H1 (cell line): ENCODE measurements around the gene ARID1B. TPM values are rescaled to one million over a fixed set of nuclear protein-coding genes. Genes with fewer than 3 reads are reported as not detected.

Experiments
- CTCF ChIA-PET: fragments of 300-600 bp; sonication (Branson Sonifier 250); formaldehyde crosslinking; loops from one replicate; lab custom pipeline; 2021; ENCODE audit not compliant: partially characterized antibody; lab: Charles Lee
- POLR2A ChIA-PET: fragments of 300-600 bp; sonication (Branson Sonifier 250); formaldehyde crosslinking; loops from one replicate; lab custom pipeline; 2021; ENCODE audit warnings: inconsistent platforms; ENCODE audit not compliant: partially characterized antibody; lab: Charles Lee
- DNase-seq, 2 experiments: peaks; one replicate each; pipeline versions ENCODE4 v3.0.0 to v3.0.0-alpha.2; 2010 to 2022; ENCODE audit warnings: low spot score in 2 of 2, low read depth in 1 of 2, mixed read lengths in 1 of 2
- FAIRE-seq: peaks from 2 replicates; lab custom pipeline; 2011; peaks lifted over from hg19 to GRCh38; lab: Jason Lieb, UNC
- H2AFZ ChIP-seq: 2 replicates; pipeline ENCODE4 v1.8.1; 2012; ENCODE audit warnings: low read length, inconsistent platforms
- H2AK5ac ChIP-seq: 2 replicates; pipeline ENCODE4 v1.6.1; 2013; ENCODE audit warnings: low read depth, low read length
- H2BK120ac ChIP-seq: replicated peaks from 2 replicates; pipeline ENCODE3; 2013; ENCODE audit warnings: low read depth, low read length, inconsistent platforms
- H2BK12ac ChIP-seq: 2 replicates; pipeline ENCODE4 v1.6.1; 2013; ENCODE audit warnings: low read depth, low read length
- H2BK15ac ChIP-seq: 2 replicates; pipeline ENCODE4 v1.6.1; 2013; ENCODE audit warnings: low read length
- H2BK20ac ChIP-seq: 2 replicates; pipeline ENCODE4 v1.6.1; 2013; ENCODE audit warnings: low read length
- H2BK5ac ChIP-seq: 2 replicates; pipeline ENCODE4 v1.6.1; 2013; ENCODE audit warnings: low read depth, low read length
- H3K14ac ChIP-seq: 2 replicates; pipeline ENCODE4 v1.6.1; 2013; ENCODE audit warnings: inconsistent platforms; ENCODE audit not compliant: insufficient read length
- H3K18ac ChIP-seq: 2 replicates; pipeline ENCODE4 v1.6.1; 2013; ENCODE audit warnings: low read length; ENCODE audit errors: extremely low read depth
- H3K23ac ChIP-seq: 2 replicates; pipeline ENCODE4 v1.6.1; 2013; ENCODE audit warnings: inconsistent platforms; ENCODE audit not compliant: insufficient read length
- H3K23me2 ChIP-seq: 2 replicates; pipeline ENCODE4 v1.6.1; 2013; ENCODE audit warnings: low read depth, low read length
- H3K27ac ChIP-seq: 2 replicates; pipeline ENCODE4 v1.6.1; 2011; ENCODE audit warnings: low read depth, low read length, inconsistent platforms
- H3K27me3 ChIP-seq, 4 experiments: replicated peaks in 1 of 4; 1 replicate in 1 of 4; 2 replicates in 3 of 4; pipeline versions ENCODE4 v1.6.1 to v1.8.1; 2011 to 2013; ENCODE audit warnings: low read length in 3 of 4, mild to moderate bottlenecking in 3 of 4, inconsistent platforms in 2 of 4, mixed read lengths in 2 of 4, moderate library complexity in 1 of 4; ENCODE audit not compliant: control insufficient read depth in 3 of 4, insufficient read depth in 3 of 4; ENCODE audit errors: extremely low read depth in 1 of 4
- H3K36me3 ChIP-seq, 4 experiments: 2 replicates each; pipeline versions ENCODE4 v1.6.1 to v1.8.1; 2011 to 2013; ENCODE audit warnings: mild to moderate bottlenecking in 4 of 4, low read length in 3 of 4, moderate library complexity in 2 of 4, control low read depth in 1 of 4, inconsistent platforms in 1 of 4; ENCODE audit not compliant: insufficient read depth in 4 of 4, control insufficient read depth in 2 of 4
- H3K4ac ChIP-seq: replicated peaks from 2 replicates; pipeline ENCODE3; 2013; ENCODE audit warnings: low read length, low read depth, mixed read lengths, inconsistent platforms; ENCODE audit not compliant: insufficient read length
- H3K4me1 ChIP-seq, 4 experiments: replicated peaks in 1 of 4; 1 replicate in 1 of 4; 2 replicates in 3 of 4; pipeline versions ENCODE4 v1.6.1 to v1.8.1; 2011 to 2013; ENCODE audit warnings: low read length in 3 of 4, inconsistent platforms in 2 of 4, mixed read lengths in 1 of 4; ENCODE audit not compliant: insufficient read depth in 4 of 4, control insufficient read depth in 3 of 4
- H3K4me2 ChIP-seq, 2 experiments: 2 replicates each; pipeline versions ENCODE4 v1.6.1 to v1.8.1; 2011 to 2013; ENCODE audit warnings: low read depth in 2 of 2, low read length in 2 of 2, control low read depth in 1 of 2, inconsistent platforms in 1 of 2, mild to moderate bottlenecking in 1 of 2; ENCODE audit not compliant: insufficient read depth in 1 of 2
- H3K4me3 ChIP-seq, 4 experiments: fragments of 200-600, 300-600 bp in 1 of 4; sonication (generic), shearing (Covaris generic), sonication (Bioruptor Twin) in 1 of 4; 2 replicates each; pipeline versions ENCODE4 v1.5.1 to v1.8.1; 2011 to 2016; ENCODE audit warnings: low read length in 4 of 4, low read depth in 3 of 4, control low read depth in 2 of 4, inconsistent platforms in 2 of 4, mild to moderate bottlenecking in 2 of 4, mixed read lengths in 1 of 4, moderate library complexity in 1 of 4; ENCODE audit not compliant: insufficient read depth in 2 of 4; ENCODE audit errors: extremely low read depth in 1 of 4
- H3K56ac ChIP-seq: replicated peaks from 2 replicates; pipeline ENCODE3; 2013; ENCODE audit warnings: low read depth, mild to moderate bottlenecking, mixed read lengths, low read length, inconsistent platforms; ENCODE audit not compliant: insufficient read length
- H3K79me1 ChIP-seq: 2 replicates; pipeline ENCODE4 v1.6.1; 2013; ENCODE audit warnings: low read depth, low read length, control low read depth
- H3K79me2 ChIP-seq, 2 experiments: 2 replicates each; pipeline versions ENCODE4 v1.6.1 to v1.8.1; 2012 to 2013; ENCODE audit warnings: low read length in 2 of 2, mild to moderate bottlenecking in 2 of 2, inconsistent platforms in 1 of 2; ENCODE audit not compliant: insufficient read depth in 2 of 2, control insufficient read depth in 1 of 2
- H3K9ac ChIP-seq, 4 experiments: replicated peaks in 1 of 4; 1 replicate in 1 of 4; 2 replicates in 3 of 4; pipeline versions ENCODE4 v1.6.1 to v1.8.1; 2011 to 2013; ENCODE audit warnings: low read depth in 3 of 4, low read length in 3 of 4, control low read depth in 2 of 4, mild to moderate bottlenecking in 2 of 4, moderate library complexity in 2 of 4, inconsistent platforms in 1 of 4; ENCODE audit errors: extremely low read depth in 1 of 4
- H3K9me3 ChIP-seq, 2 experiments: 2 replicates each; pipeline versions ENCODE4 v1.6.1 to v1.8.1; 2012 to 2013; ENCODE audit warnings: mild to moderate bottlenecking in 2 of 2, moderate library complexity in 2 of 2, control low read depth in 1 of 2, inconsistent platforms in 1 of 2, low read depth in 1 of 2, low read length in 1 of 2, mixed read lengths in 1 of 2; ENCODE audit not compliant: insufficient read depth in 2 of 2
- H4K20me1 ChIP-seq, 2 experiments: replicated peaks in 1 of 2; 2 replicates each; pipeline versions ENCODE3 to v1.8.1; 2011 to 2013; ENCODE audit warnings: inconsistent platforms in 2 of 2, low read length in 2 of 2, mild to moderate bottlenecking in 1 of 2; ENCODE audit not compliant: insufficient read depth in 2 of 2, control insufficient read depth in 1 of 2
- H4K5ac ChIP-seq: 2 replicates; pipeline ENCODE4 v1.6.1; 2013; ENCODE audit warnings: low read length, low read depth, mixed read lengths, inconsistent platforms; ENCODE audit not compliant: insufficient read length
- H4K8ac ChIP-seq: 2 replicates; pipeline ENCODE4 v1.8.0; 2013; ENCODE audit warnings: mild to moderate bottlenecking, moderate library complexity, low read length, inconsistent platforms; ENCODE audit not compliant: insufficient read depth; ENCODE audit errors: extremely low read depth
- H4K91ac ChIP-seq: replicated peaks from 2 replicates; pipeline ENCODE3; 2013; ENCODE audit warnings: low read length, mixed read lengths, inconsistent platforms; ENCODE audit not compliant: insufficient read length
- MAFK ChIP-seq: IDR thresholded peaks from 2 replicates; pipeline ENCODE4 v1.6.1; 2012; ENCODE audit warnings: low read depth, mild to moderate bottlenecking, improper control_type of control experiment, low read length
- RNF2 ChIP-seq: fragments of 200-900, 300-1000 bp; sonication (generic); IDR thresholded peaks from 2 replicates; pipeline ENCODE4 v1.7.1; 2016; ENCODE audit warnings: borderline replicate concordance, low read depth, mild to moderate bottlenecking, antibody characterized with exemption, low read length; ENCODE audit not compliant: poor library complexity, severe bottlenecking; ENCODE audit errors: missing control alignments
- RXRA ChIP-seq: IDR thresholded peaks from 2 replicates; pipeline ENCODE4 v1.6.1; 2011; ENCODE audit warnings: low read depth, mild to moderate bottlenecking, low read length, moderate library complexity; ENCODE audit not compliant: insufficient read depth
- WGBS, 2 experiments: shearing (Covaris generic) in 1 of 2; methylation state at CpG; one replicate each; pipeline versions ENCODE4 v1.1.6 to v1.1.7; 2013 to 2015; ENCODE audit warnings: low lambda C conversion rate in 2 of 2, mixed read lengths in 2 of 2, inconsistent platforms in 1 of 2, low coverage in 1 of 2, missing lambda C conversion rate in 1 of 2; ENCODE audit not compliant: insufficient replicate concordance in 2 of 2, insufficient coverage in 1 of 2, insufficient read length in 1 of 2; ENCODE audit errors: extremely low coverage in 1 of 2, missing lambda C conversion rate in 1 of 2; 5-methylcytosine and 5-hydroxymethylcytosine counted together
- polyA plus RNA-seq, 7 experiments: library from polyadenylated mRNA; depleted of rRNA in 3 of 7; stranded (reverse) in 5 of 7; unstranded in 2 of 7; fragments of >200 nt in 5 of 7; fragments of 200-250 nt in 2 of 7; gene quantifications; 1 replicate in 5 of 7; 2 replicates in 1 of 7; 4 replicates in 1 of 7; pipeline versions ENCODE4 v1.2.1 to v1.2.3, GENCODE V29; 2011 to 2013; ENCODE audit warnings: missing spikeins in 2 of 7, mixed read lengths in 2 of 7
- total RNA-seq: library from RNA; stranded (reverse); fragmentation: NEBNext Ultra II Directional; extraction: Animal tissue kit (Norgen Biotek cat#: 25700); gene quantifications from 2 replicates; pipeline ENCODE4 v1.2.1, GENCODE V29; 2021

ARID1B gene
- total and polyA plus RNA-seq, 2 of the 8 experiments (the other 6 are each of a cell fraction or from before 2014, with no cell fraction given): 24.3 to 70.3 TPM

DNA sequence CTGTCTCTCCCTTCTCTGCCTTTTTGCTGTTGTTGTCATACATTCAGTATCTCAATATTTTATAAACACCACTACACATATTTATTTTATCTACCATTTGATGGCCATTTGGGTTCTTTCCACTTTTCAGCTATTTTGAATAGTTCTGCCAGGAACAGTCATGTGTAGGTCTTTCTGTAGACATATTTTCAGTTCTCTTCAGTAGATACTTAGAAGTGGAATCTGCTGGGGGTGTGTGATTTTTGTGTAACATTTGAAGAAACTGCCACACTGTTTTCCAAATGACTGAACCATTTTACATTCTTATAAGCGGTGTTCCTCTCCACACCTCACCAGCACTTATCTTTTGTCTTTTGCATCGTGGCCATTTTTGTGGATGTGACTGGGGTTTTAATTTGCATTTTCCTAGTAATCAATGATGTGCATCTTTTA, 197.7 kb downstream of the ARID1B start:
- Histone ChIP-seq H2BK12ac (no peak overlapping the region), H3K36me3 (no peaks in the 10 kb centered on the region), H3K27me3 (no peaks in the 10 kb centered on the region), H3K9ac (no peak overlapping the region), H3K9me3 (no peaks in the 10 kb centered on the region), H2BK20ac (no peak overlapping the region), H3K23me2 (no peaks in the 10 kb centered on the region), H4K20me1 (peaks cover 0 to 6% of the 10 kb centered on the region in 2 experiments), H2BK15ac (no peak overlapping the region), H3K79me1 (0 out of 2 replicates have a peak, but pooled peaks cover 7% of the 10 kb centered on the region), H3K56ac (no peak overlapping the region), H2AFZ (no peak overlapping the region), H3K4ac (no peak overlapping the region), H3K27ac (no peak overlapping the region), H4K8ac (no peak overlapping the region), H3K4me2 (no peak overlapping the region), H3K4me1 (peaks cover 0 to 15% (median 8%) of the 10 kb centered on the region in 4 experiments; a peak in 5 of 7 replicates), H3K18ac (no peak overlapping the region), H4K91ac (no peak overlapping the region), H2BK120ac (no peak overlapping the region), H2AK5ac (no peak overlapping the region), H3K79me2 (peaks cover 3 to 97% of the 10 kb centered on the region in 2 experiments; a peak in 3 of 4 replicates), H3K14ac (no peak overlapping the region), H3K23ac (no peak overlapping the region), H4K5ac (no peak overlapping the region), H2BK5ac (no peak overlapping the region), H3K4me3 (no peak overlapping the region)
- ChIA-PET POLR2A (no interaction called here), CTCF (no interaction called here)
- 83% methylated on average over 2 of the region's 2 CpGs; no CpG with 5 or more reads in 1 of the 2 experiments for WGBS, 2 experiments
- FAIRE-seq: no peak
- DNase-seq: no peak
- TF ChIP-seq MAFK (no peak), RXRA (no peak), RNF2 (no peak)
